H1 (cell line): ENCODE results near the gene BRIP1. TPM values are rescaled to one million over a fixed set of nuclear protein-coding genes. Genes with fewer than 3 reads are reported as not detected.

Experiments used
- CTCF ChIA-PET: fragments of 300-600 bp; sonication (Branson Sonifier 250); formaldehyde crosslinking; loops from one replicate; lab custom pipeline; 2021; ENCODE audit not compliant: partially characterized antibody; lab: Charles Lee
- POLR2A ChIA-PET: fragments of 300-600 bp; sonication (Branson Sonifier 250); formaldehyde crosslinking; loops from one replicate; lab custom pipeline; 2021; ENCODE audit warnings: inconsistent platforms; ENCODE audit not compliant: partially characterized antibody; lab: Charles Lee
- DNase-seq, 2 experiments: peaks; one replicate each; pipeline versions ENCODE4 v3.0.0 to v3.0.0-alpha.2; 2010 to 2022; ENCODE audit warnings: low spot score in 2 of 2, low read depth in 1 of 2, mixed read lengths in 1 of 2
- FAIRE-seq: peaks from 2 replicates; lab custom pipeline; 2011; peaks lifted over from hg19 to GRCh38; lab: Jason Lieb, UNC
- H2AFZ ChIP-seq: 2 replicates; pipeline ENCODE4 v1.8.1; 2012; ENCODE audit warnings: low read length, inconsistent platforms
- H2AK5ac ChIP-seq: 2 replicates; pipeline ENCODE4 v1.6.1; 2013; ENCODE audit warnings: low read depth, low read length
- H2BK120ac ChIP-seq: replicated peaks from 2 replicates; pipeline ENCODE3; 2013; ENCODE audit warnings: low read depth, low read length, inconsistent platforms
- H2BK12ac ChIP-seq: 2 replicates; pipeline ENCODE4 v1.6.1; 2013; ENCODE audit warnings: low read depth, low read length
- H2BK15ac ChIP-seq: 2 replicates; pipeline ENCODE4 v1.6.1; 2013; ENCODE audit warnings: low read length
- H2BK20ac ChIP-seq: 2 replicates; pipeline ENCODE4 v1.6.1; 2013; ENCODE audit warnings: low read length
- H2BK5ac ChIP-seq: 2 replicates; pipeline ENCODE4 v1.6.1; 2013; ENCODE audit warnings: low read depth, low read length
- H3K14ac ChIP-seq: 2 replicates; pipeline ENCODE4 v1.6.1; 2013; ENCODE audit warnings: inconsistent platforms; ENCODE audit not compliant: insufficient read length
- H3K18ac ChIP-seq: 2 replicates; pipeline ENCODE4 v1.6.1; 2013; ENCODE audit warnings: low read length; ENCODE audit errors: extremely low read depth
- H3K23ac ChIP-seq: 2 replicates; pipeline ENCODE4 v1.6.1; 2013; ENCODE audit warnings: inconsistent platforms; ENCODE audit not compliant: insufficient read length
- H3K23me2 ChIP-seq: 2 replicates; pipeline ENCODE4 v1.6.1; 2013; ENCODE audit warnings: low read depth, low read length
- H3K27ac ChIP-seq: 2 replicates; pipeline ENCODE4 v1.6.1; 2011; ENCODE audit warnings: low read depth, low read length, inconsistent platforms
- H3K27me3 ChIP-seq, 4 experiments: replicated peaks in 1 of 4; 1 replicate in 1 of 4; 2 replicates in 3 of 4; pipeline versions ENCODE4 v1.6.1 to v1.8.1; 2011 to 2013; ENCODE audit warnings: low read length in 3 of 4, mild to moderate bottlenecking in 3 of 4, inconsistent platforms in 2 of 4, mixed read lengths in 2 of 4, moderate library complexity in 1 of 4; ENCODE audit not compliant: control insufficient read depth in 3 of 4, insufficient read depth in 3 of 4; ENCODE audit errors: extremely low read depth in 1 of 4
- H3K36me3 ChIP-seq, 4 experiments: 2 replicates each; pipeline versions ENCODE4 v1.6.1 to v1.8.1; 2011 to 2013; ENCODE audit warnings: mild to moderate bottlenecking in 4 of 4, low read length in 3 of 4, moderate library complexity in 2 of 4, control low read depth in 1 of 4, inconsistent platforms in 1 of 4; ENCODE audit not compliant: insufficient read depth in 4 of 4, control insufficient read depth in 2 of 4
- H3K4ac ChIP-seq: replicated peaks from 2 replicates; pipeline ENCODE3; 2013; ENCODE audit warnings: low read length, low read depth, mixed read lengths, inconsistent platforms; ENCODE audit not compliant: insufficient read length
- H3K4me1 ChIP-seq, 4 experiments: replicated peaks in 1 of 4; 1 replicate in 1 of 4; 2 replicates in 3 of 4; pipeline versions ENCODE4 v1.6.1 to v1.8.1; 2011 to 2013; ENCODE audit warnings: low read length in 3 of 4, inconsistent platforms in 2 of 4, mixed read lengths in 1 of 4; ENCODE audit not compliant: insufficient read depth in 4 of 4, control insufficient read depth in 3 of 4
- H3K4me2 ChIP-seq, 2 experiments: 2 replicates each; pipeline versions ENCODE4 v1.6.1 to v1.8.1; 2011 to 2013; ENCODE audit warnings: low read depth in 2 of 2, low read length in 2 of 2, control low read depth in 1 of 2, inconsistent platforms in 1 of 2, mild to moderate bottlenecking in 1 of 2; ENCODE audit not compliant: insufficient read depth in 1 of 2
- H3K4me3 ChIP-seq, 4 experiments: fragments of 200-600, 300-600 bp in 1 of 4; sonication (generic), shearing (Covaris generic), sonication (Bioruptor Twin) in 1 of 4; 2 replicates each; pipeline versions ENCODE4 v1.5.1 to v1.8.1; 2011 to 2016; ENCODE audit warnings: low read length in 4 of 4, low read depth in 3 of 4, control low read depth in 2 of 4, inconsistent platforms in 2 of 4, mild to moderate bottlenecking in 2 of 4, mixed read lengths in 1 of 4, moderate library complexity in 1 of 4; ENCODE audit not compliant: insufficient read depth in 2 of 4; ENCODE audit errors: extremely low read depth in 1 of 4
- H3K56ac ChIP-seq: replicated peaks from 2 replicates; pipeline ENCODE3; 2013; ENCODE audit warnings: low read depth, mild to moderate bottlenecking, mixed read lengths, low read length, inconsistent platforms; ENCODE audit not compliant: insufficient read length
- H3K79me1 ChIP-seq: 2 replicates; pipeline ENCODE4 v1.6.1; 2013; ENCODE audit warnings: low read depth, low read length, control low read depth
- H3K79me2 ChIP-seq, 2 experiments: 2 replicates each; pipeline versions ENCODE4 v1.6.1 to v1.8.1; 2012 to 2013; ENCODE audit warnings: low read length in 2 of 2, mild to moderate bottlenecking in 2 of 2, inconsistent platforms in 1 of 2; ENCODE audit not compliant: insufficient read depth in 2 of 2, control insufficient read depth in 1 of 2
- H3K9ac ChIP-seq, 4 experiments: replicated peaks in 1 of 4; 1 replicate in 1 of 4; 2 replicates in 3 of 4; pipeline versions ENCODE4 v1.6.1 to v1.8.1; 2011 to 2013; ENCODE audit warnings: low read depth in 3 of 4, low read length in 3 of 4, control low read depth in 2 of 4, mild to moderate bottlenecking in 2 of 4, moderate library complexity in 2 of 4, inconsistent platforms in 1 of 4; ENCODE audit errors: extremely low read depth in 1 of 4
- H3K9me3 ChIP-seq, 2 experiments: 2 replicates each; pipeline versions ENCODE4 v1.6.1 to v1.8.1; 2012 to 2013; ENCODE audit warnings: mild to moderate bottlenecking in 2 of 2, moderate library complexity in 2 of 2, control low read depth in 1 of 2, inconsistent platforms in 1 of 2, low read depth in 1 of 2, low read length in 1 of 2, mixed read lengths in 1 of 2; ENCODE audit not compliant: insufficient read depth in 2 of 2
- H4K20me1 ChIP-seq, 2 experiments: replicated peaks in 1 of 2; 2 replicates each; pipeline versions ENCODE3 to v1.8.1; 2011 to 2013; ENCODE audit warnings: inconsistent platforms in 2 of 2, low read length in 2 of 2, mild to moderate bottlenecking in 1 of 2; ENCODE audit not compliant: insufficient read depth in 2 of 2, control insufficient read depth in 1 of 2
- H4K5ac ChIP-seq: 2 replicates; pipeline ENCODE4 v1.6.1; 2013; ENCODE audit warnings: low read length, low read depth, mixed read lengths, inconsistent platforms; ENCODE audit not compliant: insufficient read length
- H4K8ac ChIP-seq: 2 replicates; pipeline ENCODE4 v1.8.0; 2013; ENCODE audit warnings: mild to moderate bottlenecking, moderate library complexity, low read length, inconsistent platforms; ENCODE audit not compliant: insufficient read depth; ENCODE audit errors: extremely low read depth
- H4K91ac ChIP-seq: replicated peaks from 2 replicates; pipeline ENCODE3; 2013; ENCODE audit warnings: low read length, mixed read lengths, inconsistent platforms; ENCODE audit not compliant: insufficient read length
- WGBS, 2 experiments: shearing (Covaris generic) in 1 of 2; methylation state at CpG; one replicate each; pipeline versions ENCODE4 v1.1.6 to v1.1.7; 2013 to 2015; ENCODE audit warnings: low lambda C conversion rate in 2 of 2, mixed read lengths in 2 of 2, inconsistent platforms in 1 of 2, low coverage in 1 of 2, missing lambda C conversion rate in 1 of 2; ENCODE audit not compliant: insufficient replicate concordance in 2 of 2, insufficient coverage in 1 of 2, insufficient read length in 1 of 2; ENCODE audit errors: extremely low coverage in 1 of 2, missing lambda C conversion rate in 1 of 2; 5-methylcytosine and 5-hydroxymethylcytosine counted together
- polyA plus RNA-seq, 7 experiments: library from polyadenylated mRNA; depleted of rRNA in 3 of 7; stranded (reverse) in 5 of 7; unstranded in 2 of 7; fragments of >200 nt in 5 of 7; fragments of 200-250 nt in 2 of 7; gene quantifications; 1 replicate in 5 of 7; 2 replicates in 1 of 7; 4 replicates in 1 of 7; pipeline versions ENCODE4 v1.2.1 to v1.2.3, GENCODE V29; 2011 to 2013; ENCODE audit warnings: missing spikeins in 2 of 7, mixed read lengths in 2 of 7
- total RNA-seq: library from RNA; stranded (reverse); fragmentation: NEBNext Ultra II Directional; extraction: Animal tissue kit (Norgen Biotek cat#: 25700); gene quantifications from 2 replicates; pipeline ENCODE4 v1.2.1, GENCODE V29; 2021

The BRIP1 gene
- total and polyA plus RNA-seq, 2 of the 8 experiments (the other 6 are each of a cell fraction or from before 2014, with no cell fraction given), result 5.8 to 19.2 TPM

DNA sequence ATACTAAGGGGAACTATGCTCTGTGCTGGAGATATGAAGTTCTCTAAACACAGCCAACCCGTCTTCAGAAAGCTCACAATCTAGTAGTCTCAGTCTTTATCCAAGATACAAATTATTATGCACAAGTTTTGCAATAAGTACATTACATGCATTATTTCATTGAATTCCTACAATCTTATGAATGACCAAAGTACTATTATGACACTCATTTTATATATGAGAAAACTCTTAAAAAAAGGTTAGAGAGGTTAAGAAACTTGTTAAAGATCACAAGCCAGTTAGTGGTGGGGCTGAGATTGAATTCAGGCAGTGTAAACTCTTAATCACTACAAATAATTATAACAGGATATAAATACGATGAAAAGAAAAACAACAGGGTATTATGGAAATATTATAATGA lies 4.7 kb upstream of the BRIP1 start:
- Histone ChIP-seq H3K36me3 (peaks cover 0 to 25% (median 11%) of the 10 kb centered on the region in 4 experiments; a peak in 5 of 8 replicates), H4K20me1 (no peaks in the 10 kb centered on the region), H3K18ac (no peak overlapping the region), H3K23me2 (no peaks in the 10 kb centered on the region), H4K5ac (no peak overlapping the region), H3K4me2 (no peak overlapping the region), H3K9me3 (no peaks in the 10 kb centered on the region), H3K56ac (no peak overlapping the region), H3K4me1 (no peaks in the 10 kb centered on the region), H3K4ac (no peak overlapping the region), H3K27ac (no peak overlapping the region), H3K9ac (no peak overlapping the region), H3K23ac (no peak overlapping the region), H4K8ac (no peak overlapping the region), H3K4me3 (no peak overlapping the region), H3K27me3 (peaks cover 0 to 1% (median 0%) of the 10 kb centered on the region in 4 experiments; a peak in 1 of 7 replicates), H2BK15ac (no peak overlapping the region), H3K14ac (no peak overlapping the region), H2BK20ac (no peak overlapping the region), H2BK120ac (no peak overlapping the region), H4K91ac (no peak overlapping the region), H2AFZ (no peak overlapping the region), H3K79me2 (no peaks in the 10 kb centered on the region), H3K79me1 (no peaks in the 10 kb centered on the region), H2AK5ac (no peak overlapping the region), H2BK5ac (no peak overlapping the region), H2BK12ac (no peak overlapping the region)
- DNase-seq (no peak), FAIRE-seq (no peak)
- CTCF ChIA-PET, result no interaction called here
- WGBS, 2 experiments, result 90% methylated on average over 2 of the region's 2 CpGs; no CpG with 5 or more reads in 1 of the 2 experiments
- POLR2A ChIA-PET, result no interaction called here
